Measurements from ENCODE around the gene CLIP2.
"Not testable (repeated sequence)": the region's sequence is repeated elsewhere in the genome, so short reads cannot be mapped to it uniquely, and the experiment has no call there.

- not testable (repeated sequence) for TF ChIP-seq RARB (CRISPR knock-in tag; IDR thresholded peaks at IDR 0.05); ARNTL (CRISPR knock-in tag; IDR thresholded peaks at IDR 0.05; ENCODE audit: borderline replicate concordance, low read depth); SNAI2 (CRISPR knock-in tag; IDR thresholded peaks at IDR 0.05); CSRNP3 (CRISPR knock-in tag; IDR thresholded peaks at IDR 0.05); ZNF70 (CRISPR knock-in tag; IDR thresholded peaks at IDR 0.05); PPARA (CRISPR knock-in tag; IDR thresholded peaks at IDR 0.05; ENCODE audit: borderline replicate concordance); PATZ1 (CRISPR knock-in tag; IDR thresholded peaks at IDR 0.05; ENCODE audit: borderline replicate concordance); ZC3H10 (CRISPR knock-in tag; IDR thresholded peaks at IDR 0.05); ZFP3 (CRISPR knock-in tag; IDR thresholded peaks at IDR 0.05); ZFP30 (CRISPR knock-in tag; IDR thresholded peaks at IDR 0.05); TOX (CRISPR knock-in tag; IDR thresholded peaks at IDR 0.05; ENCODE audit: borderline replicate concordance); CREB5 (CRISPR knock-in tag; IDR thresholded peaks at IDR 0.05; ENCODE audit: low read depth); POU6F1 (CRISPR knock-in tag; IDR thresholded peaks at IDR 0.05; ENCODE audit: borderline replicate concordance, low read depth)
Observed at GRCh38 chr7:74430409-74430808, 141.2 kb downstream of the CLIP2 start.

Data from SK-N-SH treated with all-trans-retinoic acid at 6 μM for 48 hours (cell line).